ENCODE measurements around the gene CALD1.
A peak's percentile ranks its signal among the peaks of the same experiment; 100 is the strongest.

CALD1 gene

DNA sequence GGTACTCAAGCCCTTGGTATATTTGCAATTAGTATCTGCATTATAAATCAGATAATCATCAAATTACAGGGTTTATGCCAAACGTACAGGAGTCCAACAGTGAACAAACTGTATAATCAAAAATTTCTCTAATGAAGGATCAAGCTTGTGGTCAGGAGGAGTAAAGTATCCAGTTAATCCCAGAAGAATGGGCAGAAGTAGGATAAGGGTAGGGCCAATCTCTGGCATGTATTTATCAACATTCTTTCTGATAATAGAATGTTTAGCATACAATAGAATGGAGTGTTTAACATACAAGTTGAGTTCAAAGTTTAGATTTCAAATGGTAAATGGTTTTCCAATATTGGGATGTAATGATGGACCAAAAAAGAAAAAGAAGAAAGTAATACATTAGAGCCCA lies 103.0 kb downstream of the CALD1 start:
- Histone ChIP-seq H2AFZ (ENCODE audit: low read length) (no peak overlapping the region), H2BK5ac (ENCODE audit: low read length) (no peak overlapping the region), H3K4me1 (ENCODE audit: control insufficient read depth in 2 of 2, insufficient read depth in 1 of 2, low read depth in 1 of 2, low read length in 2 of 2) (peaks cover 0 to under 1% of the 10 kb centered on the region in 2 donors), H2BK120ac (ENCODE audit: low read depth, low read length) (no peak overlapping the region), H4K91ac (ENCODE audit: low read depth, low read length, poor library complexity) (no peak overlapping the region), H3K4me2 (ENCODE audit: insufficient read depth, low read length, poor library complexity, severe bottlenecking) (no peak overlapping the region), H3K27ac (replicated peaks; ENCODE audit: low read length) (no peak overlapping the region), H3K18ac (ENCODE audit: low read length) (no peak overlapping the region), H3K9ac (ENCODE audit: low read depth, low read length, poor library complexity) (no peak overlapping the region), H2BK12ac (ENCODE audit: low read length) (no peak overlapping the region), H2AK5ac (ENCODE audit: low read depth, low read length) (no peak overlapping the region), H3K9me3 (replicated peaks in 1 of 2; ENCODE audit: control insufficient read depth in 2 of 2, insufficient read depth in 1 of 2, low read depth in 1 of 2, low read length in 2 of 2) (peaks cover 0 to under 1% of the 10 kb centered on the region in 2 donors), H3K79me1 (ENCODE audit: low read depth, low read length) (no peaks in the 10 kb centered on the region), H2BK15ac (ENCODE audit: low read length) (no peak overlapping the region), H3K4me3 (ENCODE audit: low read length in 2 of 2) (no peak overlapping the region), H3K14ac (ENCODE audit: low read length) (no peak overlapping the region), H3K4ac (ENCODE audit: low read length) (no peak overlapping the region), H3K23ac (ENCODE audit: low read depth, low read length, poor library complexity) (no peak overlapping the region), H4K8ac (ENCODE audit: low read depth, low read length) (no peak overlapping the region), H3K36me3 (replicated peaks in 1 of 2; ENCODE audit: control insufficient read depth in 2 of 2, insufficient read depth in 2 of 2, low read length in 2 of 2) (no peaks in the 10 kb centered on the region), H3K27me3 (ENCODE audit: control insufficient read depth in 3 of 3, insufficient read depth in 3 of 3, low read depth in 1 of 3, low read length in 3 of 3) (peaks cover 0 to under 1% (median 0%) of the 10 kb centered on the region in 3 experiments)
- WGBS, 2 donors (ENCODE audit: extremely low coverage in 2 of 2, insufficient read length in 2 of 2, insufficient replicate concordance in 1 of 2): no CpG with 5 or more reads among the region's 1 CpG
- no peak for DNase-seq (ENCODE audit: low spot score)

DNA sequence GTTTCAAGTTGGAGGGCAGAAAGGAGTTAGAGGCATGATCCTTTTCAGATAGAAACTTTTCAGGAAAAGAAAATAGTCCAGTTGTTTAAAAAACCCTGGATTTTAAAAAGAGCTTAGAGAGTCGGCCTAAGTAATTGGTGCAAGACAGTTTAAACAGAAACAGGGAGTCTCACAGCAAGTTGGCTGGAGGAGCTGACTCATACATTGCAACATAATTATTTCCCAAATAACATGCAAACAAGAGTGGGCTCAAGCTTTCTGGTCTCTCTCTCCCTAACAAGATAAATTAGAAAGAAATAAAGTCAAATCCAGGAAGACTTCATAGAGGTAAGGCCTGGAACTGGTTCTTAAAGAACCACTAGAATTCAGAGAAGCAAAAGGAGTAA lies 106.5 kb downstream of the CALD1 start:
- Histone ChIP-seq H3K27me3 (ENCODE audit: control insufficient read depth in 3 of 3, insufficient read depth in 3 of 3, low read depth in 1 of 3, low read length in 3 of 3) (peaks cover 0 to 2% (median 0%) of the 10 kb centered on the region in 3 experiments), H3K4ac (ENCODE audit: low read length) (no peak overlapping the region), H3K27ac (replicated peaks; ENCODE audit: low read length) (no peak overlapping the region), H3K23ac (ENCODE audit: low read depth, low read length, poor library complexity) (no peak overlapping the region), H3K4me3 (ENCODE audit: low read length in 2 of 2) (no peak overlapping the region), H2AFZ (ENCODE audit: low read length) (no peak overlapping the region), H3K9me3 (replicated peaks in 1 of 2; ENCODE audit: control insufficient read depth in 2 of 2, insufficient read depth in 1 of 2, low read depth in 1 of 2, low read length in 2 of 2) (peaks cover 0 to 3% of the 10 kb centered on the region in 2 donors), H3K9ac (ENCODE audit: low read depth, low read length, poor library complexity) (no peak overlapping the region), H2BK15ac (ENCODE audit: low read length) (no peak overlapping the region), H4K8ac (ENCODE audit: low read depth, low read length) (no peak overlapping the region), H2BK12ac (ENCODE audit: low read length) (no peak overlapping the region), H3K4me1 (ENCODE audit: control insufficient read depth in 2 of 2, insufficient read depth in 1 of 2, low read depth in 1 of 2, low read length in 2 of 2) (peaks cover 0 to 3% of the 10 kb centered on the region in 2 donors), H3K79me1 (ENCODE audit: low read depth, low read length) (peaks cover 1% of the 10 kb centered on the region), H2BK120ac (ENCODE audit: low read depth, low read length) (no peak overlapping the region), H3K18ac (ENCODE audit: low read length) (no peak overlapping the region), H3K14ac (ENCODE audit: low read length) (no peak overlapping the region), H2BK5ac (ENCODE audit: low read length) (no peak overlapping the region), H2AK5ac (ENCODE audit: low read depth, low read length) (no peak overlapping the region), H4K91ac (ENCODE audit: low read depth, low read length, poor library complexity) (no peak overlapping the region), H3K36me3 (replicated peaks in 1 of 2; ENCODE audit: control insufficient read depth in 2 of 2, insufficient read depth in 2 of 2, low read length in 2 of 2) (no peaks in the 10 kb centered on the region), H3K4me2 (ENCODE audit: insufficient read depth, low read length, poor library complexity, severe bottlenecking) (no peak overlapping the region)
- WGBS, 2 donors (ENCODE audit: extremely low coverage in 2 of 2, insufficient read length in 2 of 2, insufficient replicate concordance in 1 of 2): no CpG with 5 or more reads among the region's 1 CpG
- DNase-seq (ENCODE audit: low spot score): no peak

DNA sequence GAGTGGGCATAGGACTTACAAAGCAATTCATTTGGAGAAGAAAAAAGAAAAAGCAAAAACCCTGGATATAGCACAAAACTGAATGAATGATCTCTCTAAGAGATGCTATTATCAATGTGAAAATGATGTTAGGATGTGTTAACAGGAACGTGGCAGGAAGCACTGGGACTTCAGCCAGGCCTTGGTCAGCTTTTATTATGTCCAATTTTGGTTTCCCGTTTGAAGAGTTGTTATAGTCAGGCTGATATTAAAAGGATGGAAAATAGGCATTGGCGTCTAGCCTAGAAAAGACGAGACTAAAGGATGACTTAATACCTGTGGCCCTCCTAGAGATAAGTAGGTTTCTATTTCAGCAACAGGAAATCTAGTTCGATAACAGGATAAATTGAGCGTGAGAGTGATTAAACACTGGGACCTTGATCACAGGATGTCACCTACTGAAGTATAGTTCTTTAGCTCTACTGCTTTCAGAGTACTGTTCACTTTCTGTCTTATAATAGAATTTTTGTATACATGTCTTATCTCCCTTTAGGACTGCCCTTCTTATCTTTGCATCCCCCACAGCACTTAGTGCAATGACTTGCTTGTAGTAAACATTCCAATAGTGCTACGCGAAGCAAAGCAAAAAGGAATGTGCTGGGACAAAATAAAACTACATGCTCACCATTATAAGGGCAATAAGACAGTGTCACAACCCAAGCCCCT lies 107.1 kb downstream of the CALD1 start:
- no peak overlapping the region for H2AK5ac ChIP-seq (ENCODE audit: low read depth, low read length)
- H3K14ac ChIP-seq (ENCODE audit: low read length): no peak overlapping the region
- H3K79me1 ChIP-seq (ENCODE audit: low read depth, low read length): peaks cover 1% of the 10 kb centered on the region
- no peak for DNase-seq (ENCODE audit: low spot score)
- H3K18ac ChIP-seq (ENCODE audit: low read length): no peak overlapping the region
- peaks cover 0 to 3% of the 10 kb centered on the region in 2 donors for H3K4me1 ChIP-seq (ENCODE audit: control insufficient read depth in 2 of 2, insufficient read depth in 1 of 2, low read depth in 1 of 2, low read length in 2 of 2)
- H3K27me3 ChIP-seq (ENCODE audit: control insufficient read depth in 3 of 3, insufficient read depth in 3 of 3, low read depth in 1 of 3, low read length in 3 of 3): peaks cover 0 to 2% (median 0%) of the 10 kb centered on the region in 3 experiments
- H3K36me3 ChIP-seq (replicated peaks in 1 of 2; ENCODE audit: control insufficient read depth in 2 of 2, insufficient read depth in 2 of 2, low read length in 2 of 2): no peaks in the 10 kb centered on the region
- no peak overlapping the region for H4K8ac ChIP-seq (ENCODE audit: low read depth, low read length)
- H2BK120ac ChIP-seq (ENCODE audit: low read depth, low read length): no peak overlapping the region
- H2AFZ ChIP-seq (ENCODE audit: low read length): no peak overlapping the region
- no peak overlapping the region for H3K4me2 ChIP-seq (ENCODE audit: insufficient read depth, low read length, poor library complexity, severe bottlenecking)
- H3K23ac ChIP-seq (ENCODE audit: low read depth, low read length, poor library complexity): no peak overlapping the region
- no peak overlapping the region for H2BK5ac ChIP-seq (ENCODE audit: low read length)
- H2BK15ac ChIP-seq (ENCODE audit: low read length): no peak overlapping the region
- no peak overlapping the region for H3K9ac ChIP-seq (ENCODE audit: low read depth, low read length, poor library complexity)
- no peak overlapping the region for H4K91ac ChIP-seq (ENCODE audit: low read depth, low read length, poor library complexity)
- H3K4ac ChIP-seq (ENCODE audit: low read length): no peak overlapping the region
- H2BK12ac ChIP-seq (ENCODE audit: low read length): no peak overlapping the region
- no CpG with 5 or more reads among the region's 8 CpGs for WGBS, 2 donors (ENCODE audit: extremely low coverage in 2 of 2, insufficient read length in 2 of 2, insufficient replicate concordance in 1 of 2)
- no peak overlapping the region for H3K4me3 ChIP-seq (ENCODE audit: low read length in 2 of 2)
- H3K9me3 ChIP-seq (replicated peaks in 1 of 2; ENCODE audit: control insufficient read depth in 2 of 2, insufficient read depth in 1 of 2, low read depth in 1 of 2, low read length in 2 of 2): peaks cover 0 to 3% of the 10 kb centered on the region in 2 donors
- H3K27ac ChIP-seq (replicated peaks; ENCODE audit: low read length): no peak overlapping the region

- H2BK15ac ChIP-seq (ENCODE audit: low read length): no peak overlapping the region
- H2BK120ac ChIP-seq (ENCODE audit: low read depth, low read length): no peak overlapping the region
- H3K23ac ChIP-seq (ENCODE audit: low read depth, low read length, poor library complexity): no peak overlapping the region
- H3K18ac ChIP-seq (ENCODE audit: low read length): no peak overlapping the region
- no peak overlapping the region for H4K91ac ChIP-seq (ENCODE audit: low read depth, low read length, poor library complexity)
- H2BK5ac ChIP-seq (ENCODE audit: low read length): no peak overlapping the region
- no peak overlapping the region for H3K4me2 ChIP-seq (ENCODE audit: insufficient read depth, low read length, poor library complexity, severe bottlenecking)
- no CpG with 5 or more reads among the region's 8 CpGs for WGBS, 2 donors (ENCODE audit: extremely low coverage in 2 of 2, insufficient read length in 2 of 2, insufficient replicate concordance in 1 of 2)
- peaks cover 4 to 6% of the 10 kb centered on the region in 2 donors for H3K4me1 ChIP-seq (ENCODE audit: control insufficient read depth in 2 of 2, insufficient read depth in 1 of 2, low read depth in 1 of 2, low read length in 2 of 2)
- no peak for DNase-seq (ENCODE audit: low spot score)
- no peak overlapping the region for H2AK5ac ChIP-seq (ENCODE audit: low read depth, low read length)
- H3K4me3 ChIP-seq (ENCODE audit: low read length in 2 of 2): peak overlapping the region in 1 of 2 donors; percentile 74
- peaks cover 0 to 3% of the 10 kb centered on the region in 2 donors for H3K9me3 ChIP-seq (replicated peaks in 1 of 2; ENCODE audit: control insufficient read depth in 2 of 2, insufficient read depth in 1 of 2, low read depth in 1 of 2, low read length in 2 of 2)
- H3K36me3 ChIP-seq (replicated peaks in 1 of 2; ENCODE audit: control insufficient read depth in 2 of 2, insufficient read depth in 2 of 2, low read length in 2 of 2): no peaks in the 10 kb centered on the region
- H2BK12ac ChIP-seq (ENCODE audit: low read length): no peak overlapping the region
- peak overlapping the region; percentile 2 for H3K4ac ChIP-seq (ENCODE audit: low read length)
- H3K27ac ChIP-seq (replicated peaks; ENCODE audit: low read length): no peak overlapping the region
- peaks cover 1% of the 10 kb centered on the region for H3K79me1 ChIP-seq (ENCODE audit: low read depth, low read length)
- no peak overlapping the region for H2AFZ ChIP-seq (ENCODE audit: low read length)
- H3K14ac ChIP-seq (ENCODE audit: low read length): peak overlapping the region; percentile 85
- peaks cover 0 to 2% (median 0%) of the 10 kb centered on the region in 3 experiments for H3K27me3 ChIP-seq (ENCODE audit: control insufficient read depth in 3 of 3, insufficient read depth in 3 of 3, low read depth in 1 of 3, low read length in 3 of 3)
- H3K9ac ChIP-seq (ENCODE audit: low read depth, low read length, poor library complexity): peak overlapping the region; percentile 50
- H4K8ac ChIP-seq (ENCODE audit: low read depth, low read length): no peak overlapping the region
Observed at GRCh38 chr7:134887523-134887922, 108.1 kb downstream of the CALD1 start.

Data from neuronal stem cell (in vitro differentiated cells).